Kidney epithelial cell (primary cell): ENCODE results near the gene CD46. TPM values are rescaled to one million over a fixed set of nuclear protein-coding genes. Genes with fewer than 3 reads are reported as not detected.

Experiments
- DNase-seq: peaks from one replicate; pipeline ENCODE4 v3.0.0-alpha.2; 2010; ENCODE audit warnings: low read depth
- H3K27me3 ChIP-seq: 2 replicates; pipeline ENCODE4 v1.6.0; 2011; ENCODE audit warnings: low read length; ENCODE audit not compliant: control insufficient read depth, insufficient read depth
- H3K36me3 ChIP-seq: 2 replicates; pipeline ENCODE4 v1.5.1; 2011; ENCODE audit warnings: low read length; ENCODE audit not compliant: control insufficient read depth, insufficient read depth
- H3K4me3 ChIP-seq: 2 replicates; pipeline ENCODE4 v1.5.1; 2011; ENCODE audit warnings: low read depth, mild to moderate bottlenecking, control low read depth, low read length
- CTCF ChIP-seq: IDR thresholded peaks from 2 replicates; pipeline ENCODE4 v1.5.1; 2011; ENCODE audit warnings: mild to moderate bottlenecking, moderate library complexity, low read length, control low read depth, inconsistent platforms; ENCODE audit not compliant: insufficient read depth, poor library complexity, severe bottlenecking
- total RNA-seq: library from RNA; depleted of rRNA; stranded (reverse); fragments of >200 nt; gene quantifications from 2 replicates; pipeline ENCODE4 v1.2.3, GENCODE V29; 2015

Gene CD46
- total RNA-seq, 1 donor from 2014 or later: 138 TPM

- no peak for TF ChIP-seq CTCF
- H3K27me3 ChIP-seq: peaks cover 2% of the 10 kb centered on the region
- no peak overlapping the region for H3K4me3 ChIP-seq
- H3K36me3 ChIP-seq: no peaks in the 10 kb centered on the region
- DNase-seq: no peak
Observed at GRCh38 chr1:207825719-207826556, 74.1 kb downstream of the CD46 start.

DNA sequence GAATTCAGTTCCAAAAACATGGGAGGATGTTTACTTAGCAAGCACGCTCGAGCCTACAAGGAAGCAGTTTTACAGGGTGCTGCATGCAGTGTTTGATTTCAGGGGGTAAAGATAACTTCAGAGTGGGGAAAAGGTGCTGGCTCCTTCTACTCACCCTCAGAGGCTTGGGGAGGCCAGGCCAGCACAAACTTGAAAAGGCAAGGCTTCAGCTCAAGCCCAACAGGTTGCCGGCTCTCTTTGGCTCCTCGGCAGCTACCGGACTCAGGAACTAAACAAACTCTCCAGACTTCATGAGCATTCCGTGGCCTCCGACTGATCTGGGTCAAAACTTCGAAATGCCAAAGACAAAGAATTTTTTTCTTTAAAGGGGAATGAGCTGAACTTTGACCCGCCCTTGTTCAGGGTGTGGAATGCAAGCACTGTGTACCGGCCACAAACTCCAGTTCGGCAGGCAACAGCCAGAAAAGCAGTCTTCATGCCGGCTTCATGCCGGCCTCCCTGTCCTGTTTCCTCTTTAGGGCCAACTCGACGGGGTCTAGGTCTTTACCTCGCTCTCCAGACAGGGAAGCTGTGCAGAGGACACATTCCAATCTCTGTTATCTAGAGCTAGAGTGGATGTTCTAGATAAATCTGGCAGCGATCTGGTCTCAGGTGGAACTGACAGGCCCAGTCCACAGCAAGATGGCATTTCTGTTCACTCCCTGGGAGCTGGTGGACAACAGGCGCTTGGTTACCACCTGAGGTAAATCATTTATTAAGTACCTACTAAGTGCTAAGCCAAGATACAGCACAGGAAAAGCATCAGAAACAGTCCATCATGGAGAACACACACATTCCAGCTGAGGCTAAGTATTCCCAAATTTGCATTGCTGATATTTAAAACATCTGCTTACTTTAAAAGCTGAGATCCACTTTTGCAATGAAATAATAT, 75.0 kb downstream of the CD46 start:
- no peak for TF ChIP-seq CTCF
- H3K4me3 ChIP-seq: no peak overlapping the region
- no peak for DNase-seq

DNA sequence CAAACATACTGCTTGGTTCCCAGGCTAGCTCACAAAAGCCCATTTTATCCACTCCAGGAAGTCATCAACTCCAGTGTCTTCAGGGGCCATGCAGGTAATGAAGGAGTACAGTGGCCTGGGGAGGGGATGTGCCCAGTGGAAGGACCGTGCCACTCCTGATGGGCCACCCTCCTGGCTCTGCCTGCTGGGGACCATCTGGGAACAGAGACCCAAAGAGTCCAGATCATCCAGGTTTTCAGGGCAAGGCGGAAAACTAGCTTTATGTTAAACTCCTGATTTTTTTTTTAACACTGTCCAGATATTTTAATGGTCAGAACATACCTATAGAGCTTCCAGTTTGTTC, 75.6 kb downstream of the CD46 start:
- no peak for DNase-seq
- H3K27me3 ChIP-seq: peaks cover 2% of the 10 kb centered on the region
- H3K4me3 ChIP-seq: no peak overlapping the region
- H3K36me3 ChIP-seq: no peaks in the 10 kb centered on the region
- no peak for TF ChIP-seq CTCF

More for the DNA sequence above, 75.0 kb downstream of the CD46 start:
- Histone ChIP-seq H3K27me3 (peaks cover 2% of the 10 kb centered on the region), H3K36me3 (no peaks in the 10 kb centered on the region)

DNA sequence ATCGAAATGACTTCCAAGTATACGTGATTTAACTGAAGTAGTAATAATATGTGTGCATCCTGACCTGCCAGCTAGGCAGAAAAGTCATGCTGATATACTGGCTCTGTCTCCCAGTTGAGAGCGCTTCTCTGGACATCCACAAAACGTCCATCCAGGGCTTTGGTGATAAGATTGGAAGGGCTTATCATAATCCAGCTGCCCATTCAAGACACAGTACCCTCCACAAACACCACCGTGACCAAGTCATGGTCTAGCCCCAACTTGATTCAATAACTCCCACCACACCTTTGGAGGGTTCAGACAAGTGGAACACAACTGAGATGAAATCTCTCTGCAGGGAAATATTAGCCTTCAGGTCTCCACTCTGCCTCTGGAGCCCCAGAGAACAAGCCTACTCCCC, 76.2 kb downstream of the CD46 start:
- Histone ChIP-seq H3K36me3 (no peaks in the 10 kb centered on the region), H3K4me3 (no peak overlapping the region), H3K27me3 (no peaks in the 10 kb centered on the region)
- no peak for TF ChIP-seq CTCF
- no peak for DNase-seq

DNA sequence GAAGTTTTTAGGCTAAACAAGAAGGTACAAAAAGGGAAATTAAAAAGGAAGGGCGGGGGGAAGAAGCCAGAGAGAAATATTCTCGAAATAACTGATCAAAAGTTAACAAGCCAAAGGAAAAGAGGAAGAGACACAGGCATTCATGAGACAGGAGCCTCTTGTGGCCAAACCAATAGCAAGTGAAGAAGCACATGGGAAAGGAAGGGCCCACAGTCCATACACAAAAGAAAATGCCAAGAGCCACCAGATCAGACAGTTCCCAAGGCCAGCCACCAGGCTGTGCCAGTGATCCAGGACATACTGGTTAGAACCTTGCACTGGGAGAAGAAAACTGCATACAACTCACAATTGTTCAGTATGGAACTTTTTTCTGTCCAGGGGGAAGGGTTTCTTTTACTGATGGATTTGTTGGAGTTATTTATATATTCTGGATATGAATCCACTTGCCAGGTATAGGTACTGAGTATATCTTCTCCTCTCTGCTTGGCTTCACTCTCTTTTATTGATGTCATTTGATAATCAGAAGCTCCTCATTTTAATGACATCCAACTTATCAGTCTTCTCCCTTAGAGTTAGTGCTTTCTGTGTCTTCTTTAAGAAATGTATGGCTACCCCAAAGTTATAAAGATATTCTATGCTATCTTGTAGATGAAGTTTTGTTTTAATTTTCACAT, 76.8 kb downstream of the CD46 start:
- peak; percentile 73 for TF ChIP-seq CTCF
- Histone ChIP-seq H3K27me3 (no peaks in the 10 kb centered on the region), H3K36me3 (no peaks in the 10 kb centered on the region), H3K4me3 (no peak overlapping the region)
- no peak for DNase-seq
